Astrocyte of the cerebellum (primary cell): ENCODE measurements around the gene LMCD1.

ENCODE experiments used
- DNase-seq: peaks from one replicate; pipeline ENCODE4 v3.0.0-alpha.2; 2011; ENCODE audit warnings: low read depth
- H3K4me3 ChIP-seq: 2 replicates; pipeline ENCODE4 v1.5.1; 2011; ENCODE audit warnings: mild to moderate bottlenecking, low read depth, low read length, moderate library complexity
- CTCF ChIP-seq: IDR thresholded peaks from 2 replicates; pipeline ENCODE4 v1.5.1; 2012; ENCODE audit warnings: low read length, low read depth, moderate library complexity, mild to moderate bottlenecking; ENCODE audit errors: missing control alignments
- in situ Hi-C: cut with HindIII; loops from 2 replicates; pipeline ENCODE4 v1.10.0; 2017; ENCODE audit warnings: low sequenced_read_pairs

Gene LMCD1

GRCh38 chr3:8553405-8553804 lies 51.8 kb downstream of the LMCD1 start:
- no peak overlapping the region for H3K4me3 ChIP-seq
- in situ Hi-C loops: no loop called here
- TF ChIP-seq CTCF: no peak

GRCh38 chr3:8554696-8555095 lies 53.1 kb downstream of the LMCD1 start:
- in situ Hi-C loops: no loop called here
- TF ChIP-seq CTCF: no peak
- no peak overlapping the region for H3K4me3 ChIP-seq
- DNase-seq: no peak

More at GRCh38 chr3:8553405-8553804, 51.8 kb downstream of the LMCD1 start:
- no peak for DNase-seq

- DNase-seq: peak; percentile 94
- TF ChIP-seq CTCF: no peak
- no peak overlapping the region for H3K4me3 ChIP-seq
- in situ Hi-C loops: no loop called here
Measured at GRCh38 chr3:8555113-8555661, 53.6 kb downstream of the LMCD1 start.

- DNase-seq: no peak
- H3K4me3 ChIP-seq: no peak overlapping the region
- in situ Hi-C loops: no loop called here
- no peak for TF ChIP-seq CTCF
Measured at GRCh38 chr3:8555725-8556472, 54.3 kb downstream of the LMCD1 start.

- no peak for TF ChIP-seq CTCF
- no peak overlapping the region for H3K4me3 ChIP-seq
- DNase-seq: no peak
- in situ Hi-C loops: no loop called here
Measured at GRCh38 chr3:8556473-8556869, 54.8 kb downstream of the LMCD1 start.

GRCh38 chr3:8557298-8557697 lies 55.7 kb downstream of the LMCD1 start:
- TF ChIP-seq CTCF: no peak

More at GRCh38 chr3:8557298-8557697, 55.7 kb downstream of the LMCD1 start:
- no peak for DNase-seq
- in situ Hi-C loops: no loop called here
- no peak overlapping the region for H3K4me3 ChIP-seq
